HG03575 (cell line): Measurements from ENCODE around the gene LMBRD2.
"Not testable (repeated sequence)": the region's sequence is repeated elsewhere in the genome, so short reads cannot be mapped to it uniquely, and the experiment has no call there.

Experiments
- ATAC-seq: cut with Tn5 transposase; IDR thresholded peaks from one replicate; pipeline ENCODE4 v1.9.1; 2021; ENCODE audit not compliant: unreplicated experiment, insufficient number of reproducible peaks, low FRiP score; ENCODE audit errors: extremely low read depth

The LMBRD2 gene

GRCh38 chr5:36151434-36152323, at the start of gene LMBRD2, which contains the start of gene SKP2:
TSS of gene LMBRD2 (minus strand) at chr5:36151887. CDS start at chr5:36143349, 8,538 bp downstream.
TSS of gene SKP2 (plus strand) at chr5:36152111. CDS start at chr5:36152263, 152 bp downstream.
- peak; percentile 96 for ATAC-seq

- no peak for ATAC-seq
Observed at GRCh38 chr5:36200513-36200912, 48.8 kb upstream of the LMBRD2 start.

- ATAC-seq = no peak
Observed at GRCh38 chr5:36199620-36200019, 47.9 kb upstream of the LMBRD2 start.

- not testable (repeated sequence) for ATAC-seq
Observed at GRCh38 chr5:36198783-36199182, 47.1 kb upstream of the LMBRD2 start.

- ATAC-seq = no peak
Observed at GRCh38 chr5:36198281-36198680, 46.6 kb upstream of the LMBRD2 start.

GRCh38 chr5:36193746-36194145, 42.1 kb upstream of the LMBRD2 start:
- no peak for ATAC-seq

- not testable (repeated sequence) for ATAC-seq
Observed at GRCh38 chr5:36184408-36184807, 32.7 kb upstream of the LMBRD2 start.

GRCh38 chr5:36181774-36182173, 30.1 kb upstream of the LMBRD2 start:
- no peak for ATAC-seq

- no peak for ATAC-seq
Observed at GRCh38 chr5:36180556-36181350, 29.1 kb upstream of the LMBRD2 start.

GRCh38 chr5:36179950-36180349, 28.3 kb upstream of the LMBRD2 start:
- no peak for ATAC-seq

GRCh38 chr5:36178524-36178890, 26.8 kb upstream of the LMBRD2 start:
- ATAC-seq = no peak

- ATAC-seq = no peak
Observed at GRCh38 chr5:36177715-36178523, 26.2 kb upstream of the LMBRD2 start.

GRCh38 chr5:36177154-36177553, 25.5 kb upstream of the LMBRD2 start:
- ATAC-seq = peak; percentile 94

- ATAC-seq = no peak
Observed at GRCh38 chr5:36175043-36175442, 23.4 kb upstream of the LMBRD2 start.

GRCh38 chr5:36174119-36174518, 22.4 kb upstream of the LMBRD2 start:
- no peak for ATAC-seq

GRCh38 chr5:36173426-36173825, 21.7 kb upstream of the LMBRD2 start:
- ATAC-seq = no peak

GRCh38 chr5:36172599-36172998, 20.9 kb upstream of the LMBRD2 start:
- ATAC-seq = no peak

GRCh38 chr5:36170832-36171424, 19.2 kb upstream of the LMBRD2 start:
- ATAC-seq = no peak

GRCh38 chr5:36168737-36169136, 17.1 kb upstream of the LMBRD2 start:
- ATAC-seq = no peak
